Measurements from ENCODE around the gene CCDC146.
A peak's percentile ranks its signal among the peaks of the same experiment; 100 is the strongest.
"Not testable (repeated sequence)": the region's sequence is repeated elsewhere in the genome, so short reads cannot be mapped to it uniquely, and the experiment has no call there.

Gene CCDC146, protein sequence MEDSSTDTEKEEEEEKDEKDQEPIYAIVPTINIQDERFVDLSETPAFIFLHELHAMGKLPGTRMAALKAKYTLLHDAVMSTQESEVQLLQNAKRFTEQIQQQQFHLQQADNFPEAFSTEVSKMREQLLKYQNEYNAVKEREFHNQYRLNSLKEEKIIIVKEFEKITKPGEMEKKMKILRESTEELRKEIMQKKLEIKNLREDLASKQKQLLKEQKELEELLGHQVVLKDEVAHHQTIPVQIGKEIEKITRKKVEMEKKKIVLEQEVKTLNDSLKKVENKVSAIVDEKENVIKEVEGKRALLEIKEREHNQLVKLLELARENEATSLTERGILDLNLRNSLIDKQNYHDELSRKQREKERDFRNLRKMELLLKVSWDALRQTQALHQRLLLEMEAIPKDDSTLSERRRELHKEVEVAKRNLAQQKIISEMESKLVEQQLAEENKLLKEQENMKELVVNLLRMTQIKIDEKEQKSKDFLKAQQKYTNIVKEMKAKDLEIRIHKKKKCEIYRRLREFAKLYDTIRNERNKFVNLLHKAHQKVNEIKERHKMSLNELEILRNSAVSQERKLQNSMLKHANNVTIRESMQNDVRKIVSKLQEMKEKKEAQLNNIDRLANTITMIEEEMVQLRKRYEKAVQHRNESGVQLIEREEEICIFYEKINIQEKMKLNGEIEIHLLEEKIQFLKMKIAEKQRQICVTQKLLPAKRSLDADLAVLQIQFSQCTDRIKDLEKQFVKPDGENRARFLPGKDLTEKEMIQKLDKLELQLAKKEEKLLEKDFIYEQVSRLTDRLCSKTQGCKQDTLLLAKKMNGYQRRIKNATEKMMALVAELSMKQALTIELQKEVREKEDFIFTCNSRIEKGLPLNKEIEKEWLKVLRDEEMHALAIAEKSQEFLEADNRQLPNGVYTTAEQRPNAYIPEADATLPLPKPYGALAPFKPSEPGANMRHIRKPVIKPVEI

DNA sequence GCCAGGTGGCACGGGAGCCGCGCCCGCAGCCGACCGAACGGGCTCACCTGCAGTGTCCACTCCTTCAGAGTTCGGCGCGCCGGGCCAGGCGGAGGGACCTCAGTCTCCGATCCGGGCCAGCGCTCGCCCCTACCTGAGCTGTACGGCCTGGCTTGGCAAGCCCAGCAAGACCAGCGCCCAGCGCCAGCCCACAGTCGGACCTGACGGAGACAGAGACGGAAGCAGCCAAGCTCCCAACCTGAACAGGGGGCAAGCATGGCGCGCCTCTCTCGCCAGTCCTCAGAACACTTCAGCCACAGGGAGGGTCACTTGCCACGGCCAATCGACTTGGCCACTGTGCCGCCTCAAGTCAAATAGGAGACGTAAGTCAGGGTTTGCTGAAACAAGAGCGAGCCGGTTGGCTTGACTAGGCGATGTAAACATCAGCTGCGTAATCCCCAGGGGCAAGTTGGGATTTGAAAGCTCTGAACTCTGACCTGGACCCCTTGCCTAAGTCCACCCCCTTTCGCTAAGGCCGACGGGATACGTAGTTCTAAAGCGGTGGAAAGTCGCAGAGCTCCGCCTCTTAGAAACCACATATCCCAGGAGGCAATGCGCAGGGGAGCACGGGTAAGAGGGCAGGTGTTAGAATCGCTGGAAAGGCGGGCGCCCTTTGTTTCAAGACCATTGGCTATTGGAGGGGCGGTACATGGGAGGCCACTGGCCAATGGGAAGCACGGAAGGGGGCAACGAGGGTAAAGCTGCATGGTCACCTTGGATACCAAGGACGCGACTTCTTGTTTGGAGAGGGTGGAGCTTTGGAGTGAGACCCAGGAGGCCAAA lies at the start of gene CCDC146:
Gene CCDC146, plus strand, starts transcription at position 756 of the 822 bp plus-strand sequence. CDS start 45,054 bp downstream, outside the sequence.
- DNase-seq, result peak; percentile 70 to 100 (median 97)

DNA sequence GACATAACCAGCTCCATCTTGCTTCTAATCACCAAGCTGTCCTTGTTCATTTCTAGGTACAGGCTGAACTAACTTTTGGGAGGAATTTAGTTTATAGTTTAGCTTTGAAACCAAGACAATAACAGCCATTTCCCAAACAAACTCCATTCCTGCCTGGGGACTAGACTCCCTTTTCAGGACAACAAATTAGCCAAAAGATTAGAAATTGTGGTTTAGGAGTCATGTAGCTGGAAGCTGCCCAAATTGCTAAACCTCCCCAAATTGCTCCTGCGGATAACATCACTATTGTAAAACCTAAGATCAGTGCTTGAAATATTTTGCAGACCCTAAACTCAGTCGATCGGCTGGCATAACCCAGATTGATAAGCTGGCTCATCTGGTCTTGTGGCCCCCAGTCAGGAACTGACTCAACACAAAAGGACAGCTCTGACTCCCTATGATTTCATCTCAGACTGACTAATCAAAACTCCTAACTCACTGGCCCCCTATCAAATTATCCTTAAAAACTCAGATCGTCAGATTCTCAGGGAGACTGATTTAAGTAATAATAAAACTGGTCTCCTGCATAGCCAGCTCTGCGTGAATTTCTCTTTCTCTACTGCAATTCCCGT lies 47.5 kb upstream of the CCDC146 start:
- not testable (repeated sequence) for DNase-seq

DNA sequence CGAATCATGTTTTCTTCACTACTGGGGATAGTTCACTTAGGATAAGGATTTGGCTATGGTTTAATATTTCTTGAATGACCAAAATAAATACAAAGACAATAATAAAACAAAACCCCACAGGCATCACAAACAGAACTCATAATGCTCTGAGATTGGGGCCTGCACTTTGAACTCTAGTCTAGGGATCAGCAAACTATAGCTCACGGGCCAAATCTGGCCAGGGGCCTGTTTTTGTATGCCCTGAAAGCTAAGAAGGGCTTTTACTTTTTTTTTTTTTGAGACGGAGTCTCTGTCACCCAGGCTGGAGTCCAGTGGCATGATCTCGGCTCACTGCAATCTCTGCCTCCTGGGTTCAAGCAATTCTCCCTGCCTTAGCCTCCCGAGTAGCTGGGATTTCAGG lies 45.4 kb upstream of the CCDC146 start:
- DNase-seq, result not testable (repeated sequence)

DNA sequence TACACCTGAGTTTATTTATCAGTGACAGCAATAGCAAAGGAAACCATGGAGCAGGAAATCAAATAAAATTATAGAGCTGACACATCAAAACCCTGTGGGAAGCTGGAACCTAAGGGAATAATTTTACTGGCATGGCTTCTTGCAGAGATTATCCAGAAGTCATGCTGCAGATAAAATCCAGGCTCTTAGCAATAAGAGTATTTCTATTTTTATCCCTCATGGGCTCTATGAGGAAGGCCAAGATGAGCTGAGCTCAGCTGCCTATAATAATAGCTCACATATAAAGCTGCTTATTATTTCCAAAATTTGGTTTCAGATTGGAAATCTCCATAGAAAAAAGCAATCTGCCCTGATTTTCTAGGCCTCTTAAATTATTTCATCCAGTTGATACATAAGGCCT lies 43.3 kb upstream of the CCDC146 start:
- DNase-seq, result not testable (repeated sequence)

DNA sequence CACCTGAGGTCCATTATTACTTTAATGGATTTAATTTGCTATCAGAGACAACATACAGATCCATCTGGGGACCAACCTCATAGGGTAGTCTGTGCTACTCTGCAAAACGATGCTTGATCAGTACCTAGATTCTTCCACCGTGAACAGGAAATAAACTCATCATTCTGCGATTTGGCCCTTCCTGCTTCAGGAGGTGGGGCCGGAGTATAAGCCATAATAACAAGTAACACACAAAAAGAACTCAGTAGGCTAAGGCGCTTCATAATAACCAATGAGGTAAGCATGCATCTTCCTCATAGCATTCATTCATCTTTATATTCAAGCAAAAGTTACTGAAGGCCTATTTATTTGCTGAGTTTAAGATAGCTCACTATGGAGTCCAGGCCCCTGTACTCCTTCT lies 42.8 kb upstream of the CCDC146 start:
- not testable (repeated sequence) for DNase-seq

DNA sequence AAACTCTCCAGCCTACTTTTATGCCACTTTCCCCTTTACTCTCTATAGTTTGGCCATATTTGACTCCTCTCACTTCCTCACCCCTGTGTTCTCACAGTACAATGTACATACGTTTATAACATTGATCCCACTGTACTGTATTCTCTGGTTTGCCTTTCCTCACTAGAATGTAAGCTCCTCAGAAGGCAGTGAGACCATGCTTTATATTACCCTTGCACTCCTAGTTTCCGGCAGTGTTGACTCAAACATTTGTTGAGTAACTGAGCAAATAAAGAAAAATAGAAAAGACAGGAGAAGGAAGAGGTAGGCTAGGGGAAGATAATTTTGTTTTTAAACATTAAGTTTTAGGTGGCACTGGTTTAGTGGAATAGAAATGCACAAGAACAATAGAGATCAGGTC lies 42.2 kb upstream of the CCDC146 start:
- DNase-seq, result not testable (repeated sequence)

DNA sequence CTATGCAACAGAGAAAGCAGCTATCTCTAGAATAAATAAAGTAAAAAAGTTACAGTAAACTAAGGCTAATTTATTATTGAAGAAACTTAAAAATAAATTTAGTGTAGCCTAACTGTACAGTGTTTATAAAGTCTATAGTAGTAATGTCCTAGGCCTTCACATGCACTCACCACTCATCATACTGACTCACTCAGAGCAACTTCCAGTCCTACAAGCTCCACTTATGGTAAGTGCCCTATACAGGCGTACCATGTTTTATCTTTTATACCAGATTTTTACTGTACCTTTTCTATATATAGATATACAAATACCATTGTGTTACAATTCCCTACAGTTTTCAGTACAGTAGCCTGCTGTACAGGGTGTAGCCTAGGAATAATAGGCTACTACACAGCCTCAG lies 40.2 kb upstream of the CCDC146 start:
- not testable (repeated sequence) for DNase-seq

DNA sequence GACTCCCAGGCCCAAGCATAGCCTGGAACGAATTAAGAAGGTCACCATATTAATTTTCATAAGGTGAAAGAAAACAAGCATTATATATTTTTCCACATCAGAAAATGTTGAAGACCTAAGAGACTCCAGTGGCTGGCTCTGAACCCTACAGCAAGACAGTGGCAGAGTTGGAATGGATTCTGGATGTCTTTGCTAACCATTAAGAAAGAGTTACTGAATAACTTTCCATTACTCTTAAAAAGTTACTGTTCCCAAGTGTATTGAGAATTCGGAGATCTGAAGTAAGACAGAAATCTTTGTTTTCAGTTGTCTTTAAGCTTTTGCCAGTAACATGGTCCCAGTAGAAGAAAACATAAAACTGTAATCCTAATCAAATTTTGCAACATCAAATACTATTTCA lies 30.1 kb upstream of the CCDC146 start:
- not testable (repeated sequence) for DNase-seq

DNA sequence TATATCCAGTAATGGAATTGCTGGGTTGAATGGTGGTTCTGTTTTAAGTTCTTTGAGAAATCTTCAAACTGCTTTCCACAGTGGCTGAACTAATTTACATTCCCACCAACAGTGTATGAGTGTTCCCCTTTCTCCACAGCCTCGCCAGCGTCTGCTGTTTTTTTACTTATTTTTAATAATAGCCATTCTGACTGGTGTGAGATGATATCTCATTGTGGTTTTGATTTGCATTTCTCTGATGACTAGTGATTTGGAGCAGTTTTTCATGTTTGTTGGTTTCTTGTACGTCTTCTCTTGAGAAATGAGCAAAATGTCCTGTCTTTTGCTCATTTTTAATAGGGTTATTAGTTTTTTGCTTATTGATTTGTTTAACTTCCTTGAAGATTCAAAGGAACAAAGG lies 21.9 kb upstream of the CCDC146 start:
- DNase-seq, result not testable (repeated sequence)

DNA sequence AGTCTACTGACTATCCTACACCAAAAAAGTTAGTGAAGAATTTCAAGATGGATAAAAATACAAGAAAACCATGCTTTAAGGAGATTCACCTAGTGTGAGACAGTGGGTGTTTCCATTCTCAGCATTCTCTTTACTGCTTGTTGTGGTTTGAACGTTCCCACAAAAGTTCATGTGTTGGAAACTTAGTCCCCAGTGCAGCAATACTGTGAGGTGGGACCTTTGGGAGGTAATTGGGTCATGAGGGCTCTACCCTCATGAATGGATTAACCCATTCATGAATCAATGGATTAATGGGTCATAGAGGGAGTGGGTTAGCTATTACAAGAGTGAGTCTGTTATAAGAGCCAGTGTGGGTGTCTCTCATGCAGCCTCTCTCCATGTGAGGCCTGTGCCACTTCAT lies 21.2 kb upstream of the CCDC146 start:
- DNase-seq, result not testable (repeated sequence)

DNA sequence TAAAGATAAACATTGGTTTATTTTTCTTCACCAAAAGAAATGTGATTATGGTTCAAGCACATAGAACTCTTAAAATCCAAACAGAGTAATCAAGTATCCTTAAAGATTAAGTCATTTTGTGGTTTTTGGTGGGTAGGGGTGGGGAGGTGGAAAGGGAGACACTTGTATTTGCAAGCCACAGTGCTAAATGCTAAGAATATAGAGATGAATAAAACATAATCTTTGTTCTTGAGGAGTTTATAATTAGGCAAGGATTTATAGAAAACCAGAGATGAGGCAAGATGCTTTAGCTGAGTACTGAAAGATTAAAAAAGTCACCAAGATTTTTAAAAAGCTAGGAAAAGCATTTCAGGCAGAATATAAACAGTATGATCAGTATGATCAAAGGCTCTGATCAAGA lies 19.7 kb upstream of the CCDC146 start:
- not testable (repeated sequence) for DNase-seq

DNA sequence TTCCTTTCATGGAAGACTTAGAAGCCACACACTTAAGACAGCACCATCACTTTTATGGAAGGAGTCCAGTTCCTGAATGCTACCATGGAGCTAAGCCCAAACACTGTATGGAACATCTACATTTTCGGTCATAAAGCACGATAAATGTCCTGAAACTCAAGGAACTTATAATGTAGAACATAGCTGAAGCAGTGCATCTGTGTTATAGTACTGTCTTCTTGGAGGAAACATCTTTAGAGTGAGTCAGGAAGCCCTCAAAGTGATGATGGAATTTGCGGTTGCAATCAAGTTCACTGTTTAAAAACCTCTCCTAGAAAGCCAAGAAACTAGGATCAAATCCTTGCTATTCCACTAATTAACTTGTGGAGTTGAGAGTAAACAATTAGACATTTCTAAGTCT lies 16.5 kb upstream of the CCDC146 start:
- DNase-seq, result not testable (repeated sequence)

DNA sequence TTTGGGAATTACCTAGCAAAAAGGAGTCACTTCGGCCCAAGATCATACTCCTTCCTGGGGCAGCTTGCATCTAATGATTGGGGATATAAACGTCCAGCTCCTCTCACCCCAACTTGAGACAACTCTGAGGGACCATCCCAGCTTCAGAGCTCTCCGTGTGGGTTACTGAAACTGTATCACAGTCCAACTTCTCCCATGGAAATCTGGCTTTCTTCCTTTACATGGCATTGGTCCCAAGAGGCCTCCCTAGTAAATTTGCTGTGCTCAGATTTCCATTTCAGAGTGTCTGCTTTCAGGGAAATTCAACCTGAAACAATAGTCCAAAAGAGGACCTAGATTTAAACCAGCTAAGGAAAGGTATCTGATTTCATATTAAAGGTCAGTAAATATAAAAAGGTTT lies 14.8 kb upstream of the CCDC146 start:
- DNase-seq, result not testable (repeated sequence)

DNA sequence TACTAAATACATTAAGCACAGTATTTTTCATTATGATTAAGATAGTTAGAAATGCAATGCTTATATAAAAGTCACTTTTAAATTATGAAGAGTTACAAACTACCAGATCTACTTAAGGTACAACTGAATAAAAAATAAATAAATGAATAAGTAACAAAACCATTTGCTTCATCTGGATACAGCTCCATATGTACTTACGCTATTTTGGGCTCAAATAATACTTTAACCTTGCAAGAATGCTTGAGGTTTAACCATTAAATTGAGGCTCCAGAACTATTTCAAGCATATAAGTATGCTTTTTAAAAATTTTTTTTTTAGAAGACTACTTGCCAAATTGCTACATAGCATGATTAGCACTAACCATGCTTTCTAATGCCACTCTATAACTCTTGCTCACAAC lies 14.1 kb upstream of the CCDC146 start:
- DNase-seq, result not testable (repeated sequence)

DNA sequence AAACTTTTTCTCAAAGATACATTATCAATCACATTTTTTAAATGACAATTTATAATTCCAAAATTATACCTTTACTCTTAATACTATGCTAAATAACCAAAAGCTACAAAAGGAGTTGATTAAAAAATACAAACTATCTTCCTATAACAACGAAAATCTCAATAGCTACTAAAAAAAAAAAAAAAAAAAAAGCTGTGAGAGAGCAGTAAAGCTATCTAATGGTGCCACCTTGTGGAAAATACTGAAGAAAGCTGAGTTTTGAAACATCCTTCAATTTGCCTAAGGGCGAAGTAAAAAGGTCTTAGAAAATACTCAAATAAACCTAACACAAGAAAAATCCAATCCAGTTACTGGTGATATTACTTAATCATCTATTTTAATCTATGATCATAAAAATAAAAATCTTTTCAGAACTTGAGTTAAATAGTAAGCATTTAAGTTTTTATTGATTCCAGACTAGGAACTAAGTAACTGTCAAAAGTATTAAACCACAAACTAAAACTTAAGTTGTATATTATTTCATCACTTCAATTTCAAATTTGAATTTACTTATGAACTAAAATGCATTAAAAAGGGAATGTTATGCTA lies 9.6 kb upstream of the CCDC146 start:
- not testable (repeated sequence) for DNase-seq

DNA sequence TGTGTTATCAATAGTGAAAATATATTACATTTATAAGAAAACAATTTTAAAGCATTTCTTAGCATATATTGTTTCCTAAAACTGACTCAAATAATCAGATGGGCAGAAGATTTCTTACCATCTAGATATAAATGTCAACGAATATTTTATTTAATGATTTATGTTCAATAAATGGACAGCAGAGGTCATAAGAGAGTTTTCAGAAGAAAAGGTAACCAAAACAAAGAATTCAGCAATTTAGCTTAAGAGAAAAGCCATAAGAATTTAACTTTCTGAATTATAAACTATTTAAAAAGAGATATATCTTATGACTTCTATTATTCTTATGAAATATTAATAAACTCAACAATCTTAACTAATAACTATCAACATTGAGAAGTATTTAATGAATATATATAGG lies 3.1 kb downstream of the CCDC146 start:
- DNase-seq, result not testable (repeated sequence)

DNA sequence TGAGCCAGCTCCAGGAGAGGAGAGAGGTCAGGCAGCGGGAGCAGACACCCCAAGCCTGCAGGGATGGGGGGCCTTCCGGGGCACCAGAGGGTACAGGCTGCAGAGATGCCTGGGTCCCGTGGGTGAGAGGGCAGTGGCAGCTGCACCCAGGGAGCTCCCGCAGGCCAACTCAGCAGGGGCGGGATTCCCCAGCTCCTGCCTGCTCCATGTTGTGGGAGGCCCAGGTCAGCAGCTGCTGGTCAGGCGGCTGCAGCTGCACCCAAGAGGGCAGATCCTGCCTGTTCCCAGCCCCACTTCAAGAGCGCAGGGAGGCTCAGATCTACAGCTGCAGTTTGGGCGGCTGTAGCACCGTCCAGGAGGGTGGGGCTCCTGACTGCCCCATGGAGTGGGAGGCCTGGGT lies 4.6 kb downstream of the CCDC146 start:
- peak in 8 of 58 donors; percentile 2 to 39 (median 16) for DNase-seq

DNA sequence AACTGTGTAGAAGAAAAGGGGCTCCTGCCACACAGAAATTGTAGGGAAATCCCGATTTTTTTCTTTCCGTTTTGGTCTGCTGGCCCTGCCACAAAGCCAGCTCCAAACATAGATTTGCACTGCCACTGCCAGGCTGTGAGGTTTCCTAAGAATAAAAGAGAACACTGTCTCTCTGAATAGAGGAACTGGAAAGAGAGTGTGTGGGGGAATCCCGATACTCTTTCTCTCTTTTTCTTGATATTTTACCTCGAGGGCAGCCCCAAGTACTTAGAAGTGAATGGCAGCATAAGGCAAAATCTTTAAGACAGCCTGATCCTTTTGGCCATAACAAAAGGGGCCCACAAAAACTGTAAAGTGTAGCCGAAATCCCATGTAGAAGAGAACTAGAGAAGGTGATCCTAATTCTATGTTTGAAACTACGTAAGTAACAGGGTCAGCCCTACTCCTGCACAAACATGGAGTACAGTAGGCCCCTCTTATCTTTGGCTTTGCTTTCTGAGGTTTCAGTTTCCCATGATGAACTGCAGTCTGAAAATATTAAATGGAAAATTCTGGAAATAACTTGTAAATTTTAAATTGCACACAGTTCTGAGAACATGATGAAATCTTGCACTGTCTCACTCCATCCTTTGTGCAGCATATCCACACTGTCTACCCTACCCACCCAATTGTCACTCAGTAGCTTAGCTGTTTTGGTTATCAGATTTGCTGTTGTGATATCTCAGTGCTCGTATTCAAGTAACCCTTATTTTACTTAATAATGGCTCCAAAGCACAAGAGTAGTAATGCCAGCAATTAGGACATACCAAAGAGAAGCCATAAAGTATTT lies 6.4 kb downstream of the CCDC146 start:
- peak in 10 of 58 donors; percentile 0 to 67 (median 8) for DNase-seq

DNA sequence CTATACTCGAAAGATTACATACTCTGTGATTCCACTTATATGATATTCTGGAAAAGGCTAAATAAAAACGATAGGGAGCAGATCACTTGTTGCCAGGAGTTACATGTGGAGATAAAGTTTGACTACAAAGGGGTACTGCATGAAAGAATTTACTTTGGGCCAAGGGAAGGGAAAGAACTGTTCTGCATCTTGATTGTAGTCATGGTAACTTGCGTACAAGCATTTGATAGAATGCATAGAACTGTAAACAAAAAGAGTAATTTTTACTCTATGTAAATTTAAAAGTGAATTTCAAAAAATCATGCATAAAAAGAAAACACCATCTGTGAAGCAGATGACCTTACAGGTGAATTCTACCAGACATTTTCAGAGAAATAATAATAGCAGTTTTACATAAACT lies 9.4 kb downstream of the CCDC146 start:
- DNase-seq, result not testable (repeated sequence)
